ENCODE measurements around the gene TOMM70. TPM values are rescaled to one million over a fixed set of nuclear protein-coding genes. Genes with fewer than 3 reads are reported as not detected.

TOMM70 gene
- polyA plus RNA-seq, 6 donors from 2014 or later: 11.8 to 19.6 (median 16.3) TPM

- Mint-ChIP-seq H3K36me3 (no peaks in the 10 kb centered on the region), H3K9me3 (no peaks in the 10 kb centered on the region), H3K27ac (no peak overlapping the region), H3K4me1 (peaks cover 0 to 8% (median 3%) of the 10 kb centered on the region in 3 donors), H3K4me3 (no peak overlapping the region), H3K27me3 (no peaks in the 10 kb centered on the region)
- DNase-seq (no peak), ATAC-seq (ENCODE audit: low read depth in 2 of 2) (no peak)
These were observed 23.4 kb upstream of the TOMM70 start for GRCh38 chr3:100424261-100424660.

- Mint-ChIP-seq H3K27ac (no peak overlapping the region), H3K9me3 (no peaks in the 10 kb centered on the region), H3K4me3 (no peak overlapping the region), H3K27me3 (no peaks in the 10 kb centered on the region), H3K36me3 (no peaks in the 10 kb centered on the region), H3K4me1 (peaks cover 0 to 10% (median 3%) of the 10 kb centered on the region in 3 donors)
- ATAC-seq (ENCODE audit: low read depth in 2 of 2) (no peak), DNase-seq (no peak)
These were observed 22.7 kb upstream of the TOMM70 start for GRCh38 chr3:100423611-100424010.

GRCh38 chr3:100420885-100421284, 20.0 kb upstream of the TOMM70 start:
- Mint-ChIP-seq H3K27me3 (no peaks in the 10 kb centered on the region), H3K4me1 (peaks cover 0 to 14% (median 3%) of the 10 kb centered on the region in 3 donors), H3K36me3 (no peaks in the 10 kb centered on the region), H3K4me3 (no peak overlapping the region), H3K9me3 (no peaks in the 10 kb centered on the region), H3K27ac (no peak overlapping the region)
- DNase-seq: no peak
- no peak for ATAC-seq (ENCODE audit: low read depth in 2 of 2)

GRCh38 chr3:100419406-100419805, 18.5 kb upstream of the TOMM70 start:
- DNase-seq: no peak
- no peaks in the 10 kb centered on the region for H3K36me3 Mint-ChIP-seq
- no peak overlapping the region for H3K4me3 Mint-ChIP-seq
- no peak overlapping the region for H3K27ac Mint-ChIP-seq
- peak; percentile 51 to 76 for ATAC-seq (ENCODE audit: low read depth in 2 of 2)
- H3K4me1 Mint-ChIP-seq: peaks cover 0 to 14% (median 3%) of the 10 kb centered on the region in 3 donors
- H3K9me3 Mint-ChIP-seq: no peaks in the 10 kb centered on the region
- no peaks in the 10 kb centered on the region for H3K27me3 Mint-ChIP-seq

GRCh38 chr3:100416863-100417262, 16.0 kb upstream of the TOMM70 start:
- DNase-seq (no peak), ATAC-seq (ENCODE audit: low read depth in 2 of 2) (no peak)
- H3K9me3 Mint-ChIP-seq: no peaks in the 10 kb centered on the region
- no peak overlapping the region for H3K27ac Mint-ChIP-seq
- no peak overlapping the region for H3K4me3 Mint-ChIP-seq
- H3K4me1 Mint-ChIP-seq: peaks cover 0 to 14% (median 3%) of the 10 kb centered on the region in 3 donors
- H3K36me3 Mint-ChIP-seq: peaks cover 0 to under 1% of the 10 kb centered on the region in 2 donors
- H3K27me3 Mint-ChIP-seq: no peaks in the 10 kb centered on the region

- DNase-seq: no peak
- no peak overlapping the region for H3K27ac Mint-ChIP-seq
- ATAC-seq (ENCODE audit: low read depth in 2 of 2): no peak
- no peak overlapping the region for H3K4me3 Mint-ChIP-seq
- no peaks in the 10 kb centered on the region for H3K27me3 Mint-ChIP-seq
- H3K36me3 Mint-ChIP-seq: peaks cover 5 to 7% of the 10 kb centered on the region in 2 donors
- H3K4me1 Mint-ChIP-seq: peaks cover 0 to 14% (median 3%) of the 10 kb centered on the region in 3 donors
- H3K9me3 Mint-ChIP-seq: peaks cover 0 to 3% (median 1%) of the 10 kb centered on the region in 7 donors
These were observed 15.3 kb upstream of the TOMM70 start for GRCh38 chr3:100416176-100416575.

GRCh38 chr3:100413613-100414012, 12.7 kb upstream of the TOMM70 start:
- peaks cover 0 to 4% (median 0%) of the 10 kb centered on the region in 3 donors for H3K4me1 Mint-ChIP-seq
- H3K36me3 Mint-ChIP-seq: peaks cover 15 to 19% of the 10 kb centered on the region in 2 donors
- DNase-seq (no peak), ATAC-seq (ENCODE audit: low read depth in 2 of 2) (no peak)
- peak overlapping the region in 2 of 6 donors; percentile 0 to 2 for H3K27ac Mint-ChIP-seq
- no peak overlapping the region for H3K4me3 Mint-ChIP-seq
- no peaks in the 10 kb centered on the region for H3K27me3 Mint-ChIP-seq
- peaks cover 0 to 6% (median 2%) of the 10 kb centered on the region in 7 donors for H3K9me3 Mint-ChIP-seq

GRCh38 chr3:100412912-100413590, 12.2 kb upstream of the TOMM70 start:
- Mint-ChIP-seq H3K27me3 (no peaks in the 10 kb centered on the region), H3K4me3 (no peak overlapping the region), H3K27ac (peak overlapping the region in 2 of 6 donors; percentile 0 to 2), H3K9me3 (peaks cover 0 to 6% (median 3%) of the 10 kb centered on the region in 7 donors), H3K36me3 (peaks cover 15 to 20% of the 10 kb centered on the region in 2 donors), H3K4me1 (peaks cover 0 to 4% (median 0%) of the 10 kb centered on the region in 3 donors)
- no peak for ATAC-seq (ENCODE audit: low read depth in 2 of 2)
- DNase-seq: no peak

- no peaks in the 10 kb centered on the region for H3K4me1 Mint-ChIP-seq
- no peak for DNase-seq
- no peak for ATAC-seq (ENCODE audit: low read depth in 2 of 2)
- H3K36me3 Mint-ChIP-seq: peaks cover 22 to 29% of the 10 kb centered on the region in 2 donors
- H3K9me3 Mint-ChIP-seq: peaks cover 2 to 16% (median 12%) of the 10 kb centered on the region in 7 donors
- H3K4me3 Mint-ChIP-seq: no peak overlapping the region
- H3K27ac Mint-ChIP-seq: no peak overlapping the region
- no peaks in the 10 kb centered on the region for H3K27me3 Mint-ChIP-seq
These were observed 10.4 kb upstream of the TOMM70 start for GRCh38 chr3:100411091-100411982.

- H3K4me1 Mint-ChIP-seq: peaks cover 0 to 4% (median 2%) of the 10 kb centered on the region in 3 donors
- H3K27me3 Mint-ChIP-seq: no peaks in the 10 kb centered on the region
- peaks cover 22 to 29% of the 10 kb centered on the region in 2 donors for H3K36me3 Mint-ChIP-seq
- H3K27ac Mint-ChIP-seq: no peak overlapping the region
- ATAC-seq (ENCODE audit: low read depth in 2 of 2) (no peak), DNase-seq (no peak)
- no peak overlapping the region for H3K4me3 Mint-ChIP-seq
- H3K9me3 Mint-ChIP-seq: peaks cover 2 to 16% (median 12%) of the 10 kb centered on the region in 7 donors
These were observed 7.2 kb upstream of the TOMM70 start for GRCh38 chr3:100407977-100408532.

- no peak for DNase-seq
- Mint-ChIP-seq H3K36me3 (peaks cover 22 to 29% of the 10 kb centered on the region in 2 donors), H3K27ac (no peak overlapping the region), H3K9me3 (peaks cover 2 to 16% (median 12%) of the 10 kb centered on the region in 7 donors), H3K27me3 (no peaks in the 10 kb centered on the region), H3K4me3 (no peak overlapping the region), H3K4me1 (peaks cover 3 to 9% (median 4%) of the 10 kb centered on the region in 3 donors)
- no peak for ATAC-seq (ENCODE audit: low read depth in 2 of 2)
These were observed 6.3 kb upstream of the TOMM70 start for GRCh38 chr3:100407164-100407563.

GRCh38 chr3:100404250-100404548, 3.3 kb upstream of the TOMM70 start:
- H3K4me1 Mint-ChIP-seq: peaks cover 23 to 32% (median 23%) of the 10 kb centered on the region in 3 donors
- peaks cover 0 to 16% (median 7%) of the 10 kb centered on the region in 7 donors for H3K9me3 Mint-ChIP-seq
- no peak for ATAC-seq (ENCODE audit: low read depth in 2 of 2)
- no peaks in the 10 kb centered on the region for H3K27me3 Mint-ChIP-seq
- peak overlapping the region in 1 of 8 donors; percentile 97 for H3K4me3 Mint-ChIP-seq
- peaks cover 7 to 10% of the 10 kb centered on the region in 2 donors for H3K36me3 Mint-ChIP-seq
- no peak for DNase-seq
- no peak overlapping the region for H3K27ac Mint-ChIP-seq

- DNase-seq (no peak), ATAC-seq (ENCODE audit: low read depth in 2 of 2) (no peak)
- Mint-ChIP-seq H3K27me3 (no peaks in the 10 kb centered on the region), H3K9me3 (peaks cover 0 to 13% (median 7%) of the 10 kb centered on the region in 7 donors), H3K4me3 (peak overlapping the region in 1 of 8 donors; percentile 97), H3K4me1 (peaks cover 23 to 38% (median 29%) of the 10 kb centered on the region in 3 donors), H3K27ac (no peak overlapping the region), H3K36me3 (peaks cover 7 to 10% of the 10 kb centered on the region in 2 donors)
These were observed 2.7 kb upstream of the TOMM70 start for GRCh38 chr3:100403362-100404249.

All from naive B cell (primary cell).